ENCODE measurements around the gene ENPEP. TPM values are rescaled to one million over a fixed set of nuclear protein-coding genes. Genes with fewer than 3 reads are reported as not detected.

ENPEP gene
- total RNA-seq, 6 experiments from 2014 or later: 15.5 to 28.7 (median 24.7) TPM

- H3K27me3 ChIP-seq: no peaks in the 10 kb centered on the region
- TF ChIP-seq, protein P1, sequence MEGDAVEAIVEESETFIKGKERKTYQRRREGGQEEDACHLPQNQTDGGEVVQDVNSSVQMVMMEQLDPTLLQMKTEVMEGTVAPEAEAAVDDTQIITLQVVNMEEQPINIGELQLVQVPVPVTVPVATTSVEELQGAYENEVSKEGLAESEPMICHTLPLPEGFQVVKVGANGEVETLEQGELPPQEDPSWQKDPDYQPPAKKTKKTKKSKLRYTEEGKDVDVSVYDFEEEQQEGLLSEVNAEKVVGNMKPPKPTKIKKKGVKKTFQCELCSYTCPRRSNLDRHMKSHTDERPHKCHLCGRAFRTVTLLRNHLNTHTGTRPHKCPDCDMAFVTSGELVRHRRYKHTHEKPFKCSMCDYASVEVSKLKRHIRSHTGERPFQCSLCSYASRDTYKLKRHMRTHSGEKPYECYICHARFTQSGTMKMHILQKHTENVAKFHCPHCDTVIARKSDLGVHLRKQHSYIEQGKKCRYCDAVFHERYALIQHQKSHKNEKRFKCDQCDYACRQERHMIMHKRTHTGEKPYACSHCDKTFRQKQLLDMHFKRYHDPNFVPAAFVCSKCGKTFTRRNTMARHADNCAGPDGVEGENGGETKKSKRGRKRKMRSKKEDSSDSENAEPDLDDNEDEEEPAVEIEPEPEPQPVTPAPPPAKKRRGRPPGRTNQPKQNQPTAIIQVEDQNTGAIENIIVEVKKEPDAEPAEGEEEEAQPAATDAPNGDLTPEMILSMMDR (IDR thresholded peaks at IDR 0.05): no peak
- no peak for TF ChIP-seq POLR2A (IDR thresholded peaks at IDR 0.05)
- ATAC-seq (no peak), DNase-seq (no peak)
- 25% methylated on average over 1 of the region's 1 CpG for WGBS (ENCODE audit: insufficient coverage, low coverage, low lambda C conversion rate, missing lambda C conversion rate)
- no peaks in the 10 kb centered on the region for H3K9me3 ChIP-seq
- intact Hi-C loops (cut with DNase I): no loop called here
- H3K36me3 ChIP-seq: no peaks in the 10 kb centered on the region
- H3K27ac ChIP-seq: no peak overlapping the region
- no peak overlapping the region for H3K4me3 ChIP-seq
- H3K4me1 ChIP-seq: no peaks in the 10 kb centered on the region
Observed at GRCh38 chr4:110595583-110595982, 119.6 kb downstream of the ENPEP start.

GRCh38 chr4:110596431-110596830, 120.5 kb downstream of the ENPEP start:
- TF ChIP-seq, protein P1 (IDR thresholded peaks at IDR 0.05): no peak
- TF ChIP-seq POLR2A (IDR thresholded peaks at IDR 0.05): no peak
- H3K4me3 ChIP-seq: no peak overlapping the region

GRCh38 chr4:110597582-110597981, 121.6 kb downstream of the ENPEP start:
- intact Hi-C loops (cut with DNase I): no loop called here

More at GRCh38 chr4:110596431-110596830, 120.5 kb downstream of the ENPEP start:
- H3K9me3 ChIP-seq: no peaks in the 10 kb centered on the region
- 83% methylated on average over 2 of the region's 2 CpGs for WGBS (ENCODE audit: insufficient coverage, low coverage, low lambda C conversion rate, missing lambda C conversion rate)
- H3K27ac ChIP-seq: no peak overlapping the region
- ATAC-seq (no peak), DNase-seq (no peak)
- H3K27me3 ChIP-seq: no peaks in the 10 kb centered on the region
- no peaks in the 10 kb centered on the region for H3K36me3 ChIP-seq
- H3K4me1 ChIP-seq: no peaks in the 10 kb centered on the region
- intact Hi-C loops (cut with DNase I): no loop called here

GRCh38 chr4:110602061-110602460, 126.1 kb downstream of the ENPEP start:
- intact Hi-C loops (cut with DNase I): no loop called here
- DNase-seq (no peak), ATAC-seq (no peak)
- no peaks in the 10 kb centered on the region for H3K9me3 ChIP-seq
- no peaks in the 10 kb centered on the region for H3K36me3 ChIP-seq
- 76% methylated on average over 2 of the region's 2 CpGs for WGBS (ENCODE audit: insufficient coverage, low coverage, low lambda C conversion rate, missing lambda C conversion rate)
- TF ChIP-seq, protein P1 (IDR thresholded peaks at IDR 0.05): no peak
- no peak for TF ChIP-seq POLR2A (IDR thresholded peaks at IDR 0.05)
- no peak overlapping the region for H3K4me3 ChIP-seq
- no peak overlapping the region for H3K27ac ChIP-seq
- no peaks in the 10 kb centered on the region for H3K4me1 ChIP-seq
- no peaks in the 10 kb centered on the region for H3K27me3 ChIP-seq

More at GRCh38 chr4:110597582-110597981, 121.6 kb downstream of the ENPEP start:
- H3K4me3 ChIP-seq: no peak overlapping the region
- H3K4me1 ChIP-seq: no peaks in the 10 kb centered on the region
- H3K27ac ChIP-seq: no peak overlapping the region
- no peaks in the 10 kb centered on the region for H3K36me3 ChIP-seq
- DNase-seq: no peak
- H3K27me3 ChIP-seq: no peaks in the 10 kb centered on the region
- no peak for ATAC-seq
- H3K9me3 ChIP-seq: no peaks in the 10 kb centered on the region
- TF ChIP-seq, protein P1 (IDR thresholded peaks at IDR 0.05): no peak
- TF ChIP-seq POLR2A (IDR thresholded peaks at IDR 0.05): no peak

- intact Hi-C loops (cut with DNase I): no loop called here
- Histone ChIP-seq H3K27me3 (no peaks in the 10 kb centered on the region), H3K9me3 (no peaks in the 10 kb centered on the region), H3K27ac (no peak overlapping the region), H3K4me3 (no peak overlapping the region), H3K36me3 (no peaks in the 10 kb centered on the region), H3K4me1 (no peaks in the 10 kb centered on the region)
- no peak for DNase-seq
- WGBS (ENCODE audit: insufficient coverage, low coverage, low lambda C conversion rate, missing lambda C conversion rate): 84% methylated on average over 1 of the region's 1 CpG
- TF ChIP-seq, protein P1 (IDR thresholded peaks at IDR 0.05): no peak
- TF ChIP-seq POLR2A (IDR thresholded peaks at IDR 0.05): no peak
- ATAC-seq: no peak
Observed at GRCh38 chr4:110605077-110605476, 129.1 kb downstream of the ENPEP start.
